Epithelial cell of prostate (primary cell): ENCODE results near the gene DKK3.

Experiments
- DNase-seq: peaks from one replicate; pipeline ENCODE4 v3.0.0-alpha.2; 2011; ENCODE audit warnings: low read depth, low spot score
- H3K27ac ChIP-seq: fragments of 450-650 bp; 2 replicates; pipeline ENCODE4 v1.5.1; 2017; ENCODE audit warnings: mild to moderate bottlenecking

DKK3 gene

DNA sequence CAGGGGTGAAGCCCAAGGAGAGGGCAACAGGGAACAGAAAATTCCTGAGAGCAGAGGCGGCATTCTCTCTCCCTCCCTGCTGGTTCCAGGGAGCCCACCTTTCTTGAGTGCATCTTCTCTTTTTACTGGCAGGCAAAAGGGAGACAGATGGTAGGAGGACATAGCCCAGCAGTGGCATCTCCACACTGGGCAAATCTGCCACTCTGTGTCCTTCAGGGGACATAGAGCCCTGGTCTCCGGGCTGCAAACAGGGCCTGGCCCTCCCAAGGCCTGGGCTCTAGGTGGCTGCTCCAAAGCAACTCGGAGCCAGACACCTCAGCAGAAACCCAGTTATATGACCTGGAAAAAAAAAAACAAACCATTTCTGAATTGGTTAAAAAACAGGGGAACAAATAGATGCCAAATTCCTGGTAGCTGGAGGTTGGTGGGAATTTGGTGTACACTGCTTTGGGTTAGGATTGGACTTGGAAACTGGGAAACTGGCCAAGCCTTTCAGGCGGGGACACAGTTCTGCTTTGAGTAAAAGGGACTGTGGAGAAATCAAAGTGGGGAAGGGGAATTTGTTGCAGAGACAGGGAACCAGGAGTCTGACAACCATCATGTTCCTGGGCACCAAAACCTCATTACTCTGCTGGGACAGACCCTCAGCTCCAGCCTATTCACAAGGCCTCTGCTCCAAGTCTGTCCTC is 23.6 kb upstream of the DKK3 start:
- H3K27ac ChIP-seq, result no peak overlapping the region
- no peak for DNase-seq

DNA sequence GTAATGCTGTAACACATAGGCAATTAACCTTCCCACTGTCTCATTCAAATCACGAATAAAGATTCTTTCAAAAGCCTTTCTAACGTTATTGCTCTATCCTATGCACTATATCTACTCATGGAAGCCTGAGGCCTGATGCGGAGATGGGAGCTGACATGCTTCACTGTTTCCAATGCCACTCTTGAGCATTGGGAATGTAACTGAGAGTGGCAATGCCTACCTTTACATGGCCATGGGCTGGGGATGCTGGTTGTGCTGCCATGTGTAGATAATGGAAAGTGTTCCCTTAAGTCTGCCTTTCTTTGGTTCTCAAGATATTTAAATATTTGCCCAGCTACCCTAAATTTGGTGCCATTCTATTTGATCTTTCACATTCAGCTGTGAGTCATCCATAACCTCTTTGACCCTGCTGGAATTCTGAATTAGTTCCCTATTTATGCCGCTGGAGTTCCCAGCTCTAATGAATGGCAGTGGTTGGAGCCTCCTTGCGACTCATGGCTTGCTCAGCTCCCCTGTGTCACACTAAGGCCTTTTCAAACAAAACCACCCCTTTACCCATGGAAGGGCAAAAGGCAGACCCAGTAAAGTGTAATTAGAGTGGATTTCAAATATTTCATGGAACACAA is 21.4 kb upstream of the DKK3 start:
- H3K27ac ChIP-seq, result no peak overlapping the region

DNA sequence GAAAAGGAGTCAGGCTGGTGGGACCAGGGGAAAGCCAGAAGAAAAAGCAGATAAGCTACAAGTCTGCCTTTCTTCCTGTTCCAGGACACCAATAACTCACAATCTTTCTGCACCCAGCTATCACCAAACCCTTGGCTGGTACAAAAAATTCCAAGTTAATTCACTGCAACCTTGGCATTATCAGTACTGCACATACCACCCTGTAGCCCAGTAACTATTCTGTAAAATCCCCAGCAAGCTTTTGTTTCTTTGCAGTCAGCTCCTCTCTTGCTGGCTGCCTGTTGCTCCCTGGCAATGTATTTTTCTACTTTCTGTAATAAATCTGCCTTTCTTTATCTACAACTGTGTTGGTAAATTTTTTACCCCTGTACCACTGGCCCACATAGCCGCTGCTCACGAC is 20.7 kb upstream of the DKK3 start:
- no peak for DNase-seq
- H3K27ac ChIP-seq, result no peak overlapping the region

More for the DNA sequence above, 21.4 kb upstream of the DKK3 start:
- DNase-seq, result no peak

DNA sequence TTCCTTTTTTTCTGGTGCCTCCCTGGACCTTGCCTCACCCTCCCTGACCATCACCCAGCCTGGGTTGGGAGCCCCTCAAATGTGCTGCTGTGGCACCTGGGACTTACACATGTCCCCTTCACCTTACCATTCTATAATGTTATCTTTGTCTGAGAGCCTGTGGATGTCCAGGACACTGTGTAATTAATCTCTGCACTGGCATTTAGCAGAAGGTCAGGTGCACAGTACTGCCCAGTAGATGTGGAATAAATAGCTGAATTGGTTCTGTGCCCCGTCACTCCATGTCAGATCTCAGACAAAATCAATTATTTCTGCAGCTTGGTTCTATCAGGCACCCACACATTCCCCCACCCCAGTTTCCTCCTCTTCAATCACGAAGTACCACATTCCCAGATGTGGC is 19.9 kb upstream of the DKK3 start:
- H3K27ac ChIP-seq, result no peak overlapping the region
- no peak for DNase-seq

- H3K27ac ChIP-seq, result no peak overlapping the region
- DNase-seq, result no peak
These were observed 18.1 kb upstream of the DKK3 start for GRCh38 chr11:12026331-12027211.

DNA sequence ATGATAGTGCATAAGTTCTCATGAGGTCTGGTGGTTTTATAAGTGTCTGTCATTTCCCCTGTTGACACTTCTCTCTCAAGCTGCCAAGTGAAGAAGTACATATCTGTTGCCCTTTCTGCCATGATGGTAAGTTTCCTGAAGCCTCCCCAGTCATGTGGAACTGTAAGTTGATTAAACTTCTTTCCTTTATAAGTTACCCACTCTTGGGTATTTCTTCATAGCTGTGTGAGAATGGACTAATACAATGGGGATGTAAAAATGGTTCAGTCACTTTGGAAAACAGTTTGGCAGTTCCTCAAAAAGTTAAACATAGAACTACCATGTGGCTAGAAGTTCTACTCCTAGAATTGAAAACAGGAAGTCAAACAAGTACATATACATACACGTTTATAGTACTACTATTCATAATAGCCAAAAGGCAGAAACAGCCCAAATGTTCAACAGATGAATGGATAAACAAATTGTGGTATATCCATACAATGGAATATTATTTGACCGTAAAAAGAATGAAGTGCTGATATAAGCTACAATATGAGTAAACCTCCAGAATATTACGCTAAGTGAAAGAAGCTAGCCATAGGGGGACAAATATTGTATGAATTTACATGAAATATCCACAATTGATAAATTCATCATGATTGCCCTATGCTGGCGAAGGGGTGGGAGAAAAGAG is 16.0 kb upstream of the DKK3 start:
- H3K27ac ChIP-seq, result no peak overlapping the region
- no peak for DNase-seq

DNA sequence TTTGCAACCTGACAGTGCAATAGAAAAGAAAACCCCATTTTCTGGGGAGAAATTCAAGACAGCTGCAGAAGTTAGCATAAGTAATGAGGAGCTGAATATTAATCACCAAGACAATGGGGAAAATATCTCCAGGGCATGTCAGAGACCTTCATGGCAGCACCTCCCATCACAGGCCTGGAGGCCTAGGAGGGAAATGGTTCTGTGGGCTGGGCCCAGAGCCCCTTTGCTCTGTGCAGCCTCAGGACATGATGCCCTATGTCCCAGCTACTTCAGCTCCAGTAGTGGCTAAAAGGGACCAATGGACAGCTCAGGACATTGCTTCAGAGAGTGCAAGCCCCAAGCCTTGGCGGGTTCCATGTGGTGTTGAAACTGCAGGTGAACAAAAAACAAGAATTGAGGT is 14.6 kb upstream of the DKK3 start:
- no peak overlapping the region for H3K27ac ChIP-seq
- no peak for DNase-seq

DNA sequence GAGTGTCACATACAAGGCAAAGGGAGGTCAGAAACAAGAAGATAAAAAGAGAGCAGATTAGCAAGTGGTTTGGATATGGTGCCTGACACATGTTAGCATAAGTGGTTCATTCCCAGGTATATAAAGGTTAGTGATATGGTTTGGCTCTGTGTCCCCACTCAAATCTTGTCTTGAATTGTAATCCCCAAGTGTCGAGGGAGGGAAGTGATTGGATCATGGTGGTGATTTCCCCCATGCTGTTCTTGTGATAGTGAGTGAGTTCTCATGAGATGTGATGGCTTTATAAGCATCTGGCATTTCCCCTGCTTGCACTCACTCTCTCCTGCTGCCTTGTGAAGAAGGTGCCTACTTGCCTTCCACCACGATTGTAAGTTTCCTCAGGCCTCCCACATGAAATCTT is 12.1 kb upstream of the DKK3 start:
- DNase-seq, result no peak
- H3K27ac ChIP-seq, result no peak overlapping the region

GRCh38 chr11:12019866-12020416 is 11.5 kb upstream of the DKK3 start:
- DNase-seq, result no peak
- no peak overlapping the region for H3K27ac ChIP-seq

GRCh38 chr11:12019337-12019736 is 10.9 kb upstream of the DKK3 start:
- no peak overlapping the region for H3K27ac ChIP-seq
- DNase-seq, result no peak

DNA sequence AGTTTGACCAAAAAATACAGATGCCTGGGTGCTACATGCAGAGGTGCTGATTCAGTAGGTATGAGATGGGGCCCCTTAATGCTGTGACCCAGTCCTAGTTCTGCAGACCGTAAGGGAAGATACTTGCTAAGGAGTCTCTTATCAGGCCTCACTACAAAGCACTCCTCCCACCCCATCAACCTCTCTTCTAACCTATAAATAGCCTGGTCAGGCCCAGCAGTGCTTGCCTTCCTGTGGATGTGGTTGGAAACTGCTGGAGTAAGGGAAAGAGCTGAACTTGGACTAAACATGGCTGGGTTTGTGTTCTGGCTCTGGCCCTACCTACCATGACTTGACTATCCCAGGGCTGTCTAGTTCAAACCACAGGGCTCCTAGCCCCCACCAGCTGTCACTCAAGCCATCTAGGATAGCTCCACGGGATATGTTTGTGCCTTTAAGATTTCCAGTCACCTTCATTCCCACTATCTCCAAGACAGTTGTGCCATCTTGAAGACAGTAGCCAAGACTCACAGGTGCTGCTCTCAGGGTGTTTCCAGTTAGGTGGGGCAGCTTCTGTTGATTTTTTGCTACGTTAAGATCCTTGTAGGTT is 9.5 kb upstream of the DKK3 start:
- H3K27ac ChIP-seq, result no peak overlapping the region
- DNase-seq, result no peak

DNA sequence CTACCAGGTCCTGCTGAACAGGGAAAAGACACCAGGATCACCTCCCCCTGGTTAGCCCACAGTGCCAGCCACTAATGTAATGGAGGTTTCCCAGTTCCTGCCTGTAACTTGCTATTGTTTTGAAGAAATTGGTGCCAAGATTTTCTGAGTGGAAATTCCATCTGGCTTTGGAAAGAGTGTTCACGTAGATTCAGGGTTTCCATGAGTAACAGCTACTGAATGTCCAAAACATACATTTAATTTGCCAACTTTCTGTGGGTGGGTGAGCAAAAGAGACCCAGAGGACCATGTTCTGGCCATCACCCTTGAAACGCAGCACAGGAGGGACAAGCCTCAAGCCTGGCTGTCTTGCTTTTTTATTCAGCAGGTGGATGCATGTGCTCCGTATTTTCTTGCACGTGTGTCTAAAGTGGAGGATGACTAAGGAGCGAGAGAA is 8.8 kb upstream of the DKK3 start:
- H3K27ac ChIP-seq, result no peak overlapping the region
- no peak for DNase-seq

DNA sequence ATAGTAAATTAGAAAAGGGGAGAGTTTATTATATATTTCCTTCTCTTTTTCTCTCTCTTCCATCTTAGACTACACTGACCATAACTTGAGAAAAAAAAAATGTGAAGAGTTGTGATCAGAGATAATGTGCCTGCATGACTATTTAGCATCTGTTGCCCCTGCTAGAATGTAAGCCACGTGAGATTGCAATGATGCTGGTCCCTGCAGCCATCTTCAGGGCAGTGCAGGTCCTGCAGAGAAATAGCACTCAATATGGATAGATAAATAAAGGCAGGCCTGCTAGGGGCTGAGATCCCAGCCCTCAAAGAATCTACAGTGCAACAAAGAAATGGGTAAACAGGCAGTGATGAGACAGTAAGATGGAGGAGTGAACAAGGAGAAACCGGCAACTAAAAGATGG is 7.8 kb upstream of the DKK3 start:
- no peak for DNase-seq
- H3K27ac ChIP-seq, result no peak overlapping the region

DNA sequence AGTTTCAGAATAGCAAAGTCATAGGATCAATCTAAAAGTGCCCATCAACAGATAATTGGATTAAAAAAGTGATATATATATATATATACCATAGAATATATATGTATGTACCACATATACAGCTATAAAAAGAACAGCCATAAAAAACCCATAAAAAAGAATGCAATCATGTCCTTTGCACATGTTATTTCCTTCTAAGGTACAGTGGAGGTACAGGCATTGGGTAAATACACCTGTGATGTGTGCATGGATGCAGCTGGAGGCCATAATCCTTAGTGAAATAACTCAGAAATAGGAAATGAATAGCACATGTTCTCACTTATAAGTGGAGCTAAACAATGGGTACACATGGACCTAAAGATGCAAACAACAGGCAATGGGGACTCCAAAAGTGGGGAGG is 7.1 kb upstream of the DKK3 start:
- DNase-seq, result no peak

GRCh38 chr11:12013781-12014180 is 5.4 kb upstream of the DKK3 start:
- DNase-seq, result no peak
- H3K27ac ChIP-seq, result no peak overlapping the region

More for the DNA sequence above, 7.1 kb upstream of the DKK3 start:
- H3K27ac ChIP-seq, result no peak overlapping the region

DNA sequence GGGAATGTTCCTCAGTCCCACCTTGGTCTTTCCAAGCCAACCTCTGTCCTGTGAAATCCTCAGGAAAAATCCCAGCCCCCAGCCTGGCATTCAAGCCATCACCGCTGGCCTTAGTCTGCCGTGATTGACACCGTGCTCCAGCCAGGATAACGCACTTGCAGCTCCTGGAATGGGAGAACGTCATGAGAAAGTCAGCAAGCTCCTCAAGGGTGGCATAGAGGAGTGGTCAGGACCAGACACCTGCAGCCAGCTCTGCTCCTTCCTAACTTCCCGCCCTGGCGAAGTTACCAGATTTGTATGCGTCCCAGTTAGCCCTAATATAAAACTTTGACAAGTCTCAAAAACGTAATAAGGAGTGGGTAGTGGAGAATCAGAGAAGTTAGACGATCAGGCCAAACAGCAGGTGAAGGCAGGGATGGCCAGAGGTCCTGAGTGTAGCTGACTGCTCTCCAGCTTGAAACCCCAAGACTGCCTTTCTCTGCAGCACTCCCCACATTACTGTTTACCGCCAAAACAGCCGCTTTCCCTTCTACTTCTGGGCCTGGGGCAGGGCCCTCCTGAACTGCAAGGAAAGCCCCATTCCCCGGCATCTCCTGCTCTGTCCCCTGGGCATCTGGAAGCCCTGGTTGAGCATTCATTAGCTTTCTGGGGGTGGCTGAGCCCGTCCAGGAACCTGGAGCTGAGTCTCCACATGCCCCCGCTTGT is 1.3 kb upstream of the DKK3 start:
- no peak overlapping the region for H3K27ac ChIP-seq

DNA sequence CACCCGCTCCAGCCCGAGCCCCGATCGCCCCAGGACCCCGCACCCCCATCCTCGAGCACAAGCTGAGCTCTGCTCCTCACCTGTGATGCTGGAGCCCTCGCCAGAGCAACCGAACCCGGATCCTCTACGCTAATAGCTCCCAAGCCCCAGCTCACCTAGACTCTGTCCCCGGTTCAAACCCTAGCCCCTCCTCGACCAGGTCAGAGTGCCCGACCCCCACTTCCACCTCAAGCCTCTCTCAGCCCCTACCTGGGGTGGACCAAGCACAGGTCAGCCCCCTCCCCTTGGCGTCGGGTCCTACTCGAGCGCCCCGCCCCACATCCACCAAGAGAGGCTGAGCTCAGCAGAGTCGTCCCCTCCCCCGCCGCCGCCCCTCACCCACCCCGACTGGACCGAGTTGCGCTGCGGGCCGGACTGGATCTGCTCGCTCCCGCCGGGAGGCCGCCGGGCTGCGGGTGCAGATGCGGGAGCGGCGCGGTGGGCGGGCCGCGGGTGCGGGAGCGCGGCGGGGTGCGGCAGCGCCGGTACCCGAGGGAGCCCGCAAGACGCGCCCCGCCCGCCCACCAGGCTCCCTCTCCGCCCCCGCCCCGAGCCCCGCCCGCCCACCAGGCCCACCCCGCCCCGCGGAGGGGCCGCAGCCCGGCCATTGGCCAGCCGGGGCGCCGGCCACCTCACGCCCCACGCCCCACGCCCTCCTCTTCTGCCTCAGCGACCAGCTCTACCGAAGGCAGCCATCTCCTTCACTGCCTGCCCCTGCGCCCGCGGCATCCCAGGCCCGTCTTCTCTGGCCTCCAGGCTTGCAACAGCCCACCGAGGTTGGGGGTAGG is 577 bp upstream of the DKK3 start:
- peak overlapping the region; percentile 29 for H3K27ac ChIP-seq
- DNase-seq, result no peak

More for the DNA sequence above, 1.3 kb upstream of the DKK3 start:
- DNase-seq, result no peak

DNA sequence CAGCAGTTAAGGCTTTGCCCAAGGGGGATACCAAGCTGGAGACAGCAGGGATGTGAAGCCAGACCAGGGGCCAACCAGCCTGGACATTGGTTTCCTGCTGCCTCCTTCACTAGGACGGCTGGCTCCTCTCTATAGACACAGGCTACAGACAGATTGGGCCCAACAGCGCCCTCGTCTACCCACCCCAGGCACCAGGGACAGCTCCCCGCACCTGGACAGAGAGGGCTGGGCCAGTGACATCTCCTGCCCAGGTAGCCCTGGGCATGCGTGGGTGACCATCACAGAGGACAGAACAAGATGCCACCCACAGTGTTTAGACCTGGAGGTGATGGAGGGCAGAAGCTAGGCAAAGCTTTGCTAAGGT is 1.2 kb downstream of the DKK3 start:
- H3K27ac ChIP-seq, result peak overlapping the region; percentile 29
- no peak for DNase-seq
